Activated naive CD8-positive, alpha-beta T cell treated with anti-CD3 and anti-CD28 coated beads, Interleukin-2, amount 10 ng/mL, durations not matched to agents 7 days and 5 days (primary cell): ENCODE measurements around the gene SMR3B. TPM values are rescaled to one million over a fixed set of nuclear protein-coding genes. Genes with fewer than 3 reads are reported as not detected.

Experiments used
- ATAC-seq: fragments of 150-1000 bp; cut with Tn5 transposase; one replicate; pipeline ENCODE4 v1.10.0; 2021; ENCODE audit warnings: low read depth, moderate library complexity
- POLR2A ChIA-PET: fragments of 350-600 bp; sonication (Branson Sonifier 250); formaldehyde crosslinking; loops from one replicate; lab custom pipeline; 2021; ENCODE audit warnings: antibody characterized with exemption; lab: Charles Lee
- DNase-seq: peaks from one replicate; pipeline ENCODE4 v3.0.0; 2021
- H3K27ac Mint-ChIP-seq: one replicate; pipeline ENCODE4 v1.8.0; 2022; ENCODE audit warnings: mild to moderate bottlenecking, mixed read lengths
- H3K27me3 Mint-ChIP-seq: one replicate; pipeline ENCODE4 v1.8.0; 2022; ENCODE audit warnings: mild to moderate bottlenecking, moderate library complexity, mixed read lengths
- H3K36me3 Mint-ChIP-seq: one replicate; pipeline ENCODE4 v1.8.0; 2021; ENCODE audit warnings: mild to moderate bottlenecking, mixed read lengths
- H3K4me1 Mint-ChIP-seq: one replicate; pipeline ENCODE4 v1.8.0; 2021; ENCODE audit warnings: mixed read lengths
- H3K4me3 Mint-ChIP-seq: one replicate; pipeline ENCODE4 v1.8.0; 2022; ENCODE audit warnings: mild to moderate bottlenecking, moderate library complexity, mixed read lengths
- H3K9me3 Mint-ChIP-seq: one replicate; pipeline ENCODE4 v1.8.0; 2021; ENCODE audit warnings: mixed read lengths
- total RNA-seq, 2 experiments: library from RNA; stranded (reverse); gene quantifications; one replicate each; pipeline ENCODE4 v1.2.3, GENCODE V29; 2021

Gene SMR3B
- total RNA-seq, 2 experiments from 2014 or later = not detected

DNA sequence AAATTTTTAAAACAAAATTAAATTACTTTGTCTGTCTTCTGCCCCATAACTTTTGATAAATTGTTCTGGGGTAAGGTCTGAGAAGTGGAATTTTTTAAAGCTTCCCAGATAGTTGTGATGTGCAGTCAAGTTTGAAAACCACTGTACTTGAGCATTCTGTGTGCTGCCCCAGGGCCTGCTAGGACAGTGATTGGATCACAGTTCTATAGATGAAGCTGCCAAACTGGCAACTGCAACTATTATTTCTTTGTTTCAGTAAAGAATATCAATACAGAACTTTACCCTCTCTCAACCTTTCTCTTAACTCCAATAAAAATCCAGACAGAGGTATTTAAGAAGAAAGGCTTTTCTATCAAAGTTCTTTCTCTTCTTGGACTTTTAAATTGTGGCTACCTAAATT lies 14.6 kb downstream of the SMR3B start, which contains the start of gene OPRPN:
Gene OPRPN, plus strand, starts transcription at position 361 of the 400 bp plus-strand sequence. CDS start 1,346 bp downstream, outside the sequence.
- no peaks in the 10 kb centered on the region for H3K9me3 Mint-ChIP-seq

DNA sequence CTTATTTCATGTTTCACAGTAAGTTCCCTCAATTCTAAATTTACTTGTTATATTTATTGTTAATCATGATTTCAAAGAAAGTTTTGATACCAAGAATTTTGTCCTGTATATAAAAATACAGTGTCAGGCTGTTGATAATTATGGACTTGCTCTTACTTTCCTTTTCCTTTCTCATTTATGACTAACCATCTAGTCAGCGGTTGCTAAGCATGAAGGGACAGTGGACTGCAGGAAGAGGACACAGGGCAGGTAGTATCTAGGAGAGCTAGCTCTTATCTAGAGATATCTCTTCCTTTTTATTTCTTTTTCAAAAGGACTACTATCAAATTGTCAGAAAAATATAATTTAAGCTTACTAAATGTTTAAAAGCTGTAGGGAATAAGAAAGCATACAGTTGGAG lies 16.4 kb downstream of the SMR3B start:
- POLR2A ChIA-PET = no interaction called here

More for the DNA sequence above, 14.6 kb downstream of the SMR3B start, which contains the start of gene OPRPN:
- H3K27ac Mint-ChIP-seq = no peak within 1 kb of the TSS
- H3K4me1 Mint-ChIP-seq = no peaks in the 10 kb centered on the region
- DNase-seq = no peak
- no peaks in the 10 kb centered on the region for H3K27me3 Mint-ChIP-seq
- no peaks in the 10 kb centered on the region for H3K36me3 Mint-ChIP-seq
- ATAC-seq = no peak
- POLR2A ChIA-PET = no interaction called here
- no peak within 1 kb of the TSS for H3K4me3 Mint-ChIP-seq

DNA sequence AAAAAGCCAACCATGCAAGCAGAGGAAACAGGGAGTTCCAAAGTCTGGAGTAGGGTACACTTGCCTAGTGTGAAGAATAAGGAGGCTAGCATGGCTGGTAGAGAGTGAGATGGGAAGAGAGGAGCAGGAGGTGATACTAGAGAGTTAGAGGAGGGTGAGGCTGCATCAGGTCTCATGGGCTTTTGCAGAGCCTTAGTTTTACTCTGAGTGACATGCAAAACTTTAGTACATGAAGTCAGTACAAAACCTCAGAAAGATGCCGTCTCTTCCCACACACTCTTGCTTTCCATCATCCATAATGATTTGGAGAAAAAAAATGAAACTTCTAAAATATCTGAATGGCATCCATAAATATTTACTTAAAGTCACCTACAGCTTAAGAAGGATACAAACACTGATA lies 19.8 kb downstream of the SMR3B start:
- no peaks in the 10 kb centered on the region for H3K36me3 Mint-ChIP-seq
- no peak for ATAC-seq
- POLR2A ChIA-PET = no interaction called here
- no peaks in the 10 kb centered on the region for H3K4me1 Mint-ChIP-seq
- no peaks in the 10 kb centered on the region for H3K27me3 Mint-ChIP-seq
- H3K9me3 Mint-ChIP-seq = no peaks in the 10 kb centered on the region
- no peak for DNase-seq
- H3K27ac Mint-ChIP-seq = no peak overlapping the region
- no peak overlapping the region for H3K4me3 Mint-ChIP-seq

More for the DNA sequence above, 16.4 kb downstream of the SMR3B start:
- no peaks in the 10 kb centered on the region for H3K4me1 Mint-ChIP-seq
- H3K27ac Mint-ChIP-seq = no peak overlapping the region
- no peaks in the 10 kb centered on the region for H3K27me3 Mint-ChIP-seq
- H3K36me3 Mint-ChIP-seq = no peaks in the 10 kb centered on the region
- no peak for ATAC-seq
- no peak overlapping the region for H3K4me3 Mint-ChIP-seq
- no peaks in the 10 kb centered on the region for H3K9me3 Mint-ChIP-seq
- DNase-seq = no peak

DNA sequence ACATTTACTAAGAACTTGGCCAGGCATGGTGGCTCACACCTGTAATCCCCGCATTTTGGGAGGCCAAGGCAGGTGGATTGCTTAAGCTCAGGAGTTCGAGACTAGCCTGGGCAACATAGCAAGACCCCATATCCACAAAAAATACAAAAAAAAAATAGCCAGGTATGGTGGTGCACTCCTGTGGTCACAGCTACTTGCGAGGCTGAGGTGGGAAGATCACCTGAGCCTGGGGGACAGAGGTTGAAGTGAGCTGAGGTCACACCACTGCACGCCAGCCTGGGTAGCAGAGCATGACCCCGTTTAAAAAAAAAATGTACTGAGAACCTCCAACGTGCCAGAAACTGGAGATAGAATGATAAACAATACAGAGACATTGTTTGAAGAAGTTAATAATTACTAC lies 22.8 kb downstream of the SMR3B start:
- ATAC-seq = no peak
- Mint-ChIP-seq H3K27ac (no peak overlapping the region), H3K9me3 (no peaks in the 10 kb centered on the region), H3K4me3 (no peak overlapping the region), H3K27me3 (no peaks in the 10 kb centered on the region), H3K4me1 (no peaks in the 10 kb centered on the region), H3K36me3 (no peaks in the 10 kb centered on the region)
- POLR2A ChIA-PET = no interaction called here
- no peak for DNase-seq

DNA sequence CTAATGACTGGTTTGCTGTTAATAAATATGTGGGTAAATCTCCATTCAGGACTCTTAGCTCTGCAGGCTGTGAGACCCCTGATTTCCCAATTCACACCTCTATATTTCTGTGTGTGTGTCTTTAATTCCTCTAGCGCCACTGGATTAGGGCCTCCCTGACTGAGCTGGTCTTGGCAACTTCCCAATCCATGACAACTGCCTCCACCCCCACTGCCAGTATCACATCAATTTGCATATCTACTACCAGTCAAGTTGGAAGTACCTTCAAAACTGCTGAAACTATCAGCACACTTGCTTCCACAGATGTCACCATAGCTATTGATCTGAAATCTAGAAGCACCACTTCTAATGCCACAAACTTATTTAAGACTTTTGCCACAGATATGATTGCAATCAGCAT lies 42.4 kb downstream of the SMR3B start:
- POLR2A ChIA-PET = no interaction called here
- no peaks in the 10 kb centered on the region for H3K4me1 Mint-ChIP-seq
- H3K36me3 Mint-ChIP-seq = no peaks in the 10 kb centered on the region
- no peak overlapping the region for H3K4me3 Mint-ChIP-seq
- H3K27ac Mint-ChIP-seq = no peak overlapping the region
- peaks cover 2% of the 10 kb centered on the region for H3K9me3 Mint-ChIP-seq
- H3K27me3 Mint-ChIP-seq = no peaks in the 10 kb centered on the region
- DNase-seq (no peak), ATAC-seq (no peak)

DNA sequence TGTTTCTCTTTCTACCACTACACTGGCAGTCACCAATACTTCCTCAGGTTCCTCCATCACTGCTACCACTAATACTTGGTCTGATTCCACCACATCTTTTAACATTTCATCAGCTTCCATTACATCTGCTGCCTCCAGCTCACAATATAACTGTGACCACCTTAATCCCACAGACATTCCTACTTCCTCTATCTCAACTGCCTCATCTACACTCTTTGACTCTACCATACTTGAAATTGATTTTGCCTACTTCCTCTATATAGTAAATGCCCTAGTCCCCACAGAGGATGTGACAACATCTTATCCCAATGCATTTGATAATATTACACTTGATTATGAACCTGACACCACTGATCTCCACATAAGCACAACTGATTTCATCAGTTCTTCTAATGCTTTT lies 43.9 kb downstream of the SMR3B start:
- DNase-seq (no peak), ATAC-seq (no peak)
- Mint-ChIP-seq H3K4me3 (no peak overlapping the region), H3K9me3 (peaks cover 2% of the 10 kb centered on the region), H3K36me3 (no peaks in the 10 kb centered on the region), H3K27ac (no peak overlapping the region), H3K27me3 (no peaks in the 10 kb centered on the region), H3K4me1 (no peaks in the 10 kb centered on the region)
- POLR2A ChIA-PET = no interaction called here

DNA sequence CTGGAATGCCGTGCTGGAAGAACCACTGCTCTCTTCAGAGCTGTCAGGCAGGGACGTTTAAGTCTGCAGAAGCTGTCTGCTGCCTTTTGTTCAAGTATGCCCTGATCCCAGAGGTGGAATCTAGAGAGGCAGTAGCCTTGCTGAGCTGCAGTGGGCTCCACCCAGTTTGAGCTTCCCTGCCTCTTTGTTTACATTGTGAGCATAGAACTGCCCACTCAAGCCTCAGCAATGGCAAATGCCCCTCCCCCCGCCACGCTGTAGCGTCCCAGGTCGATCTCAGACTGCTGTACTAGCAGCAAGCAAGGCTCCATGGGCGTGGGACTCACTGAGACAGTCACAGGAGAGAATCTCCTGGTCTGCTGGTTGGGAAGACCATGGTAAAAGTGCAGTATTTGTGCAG lies 54.3 kb downstream of the SMR3B start:
- Mint-ChIP-seq H3K9me3 (peaks cover 4% of the 10 kb centered on the region), H3K27me3 (no peaks in the 10 kb centered on the region), H3K27ac (no peak overlapping the region), H3K4me3 (no peak overlapping the region), H3K4me1 (no peaks in the 10 kb centered on the region), H3K36me3 (peaks cover 1% of the 10 kb centered on the region)
- POLR2A ChIA-PET = no interaction called here
- DNase-seq (no peak), ATAC-seq (no peak)

Other genes with a start within 250 kb of the SMR3B start
- gene PRR27, start 228.9 kb upstream of the SMR3B start, total RNA-seq = not detected
- not detected for gene ODAM, start 187.4 kb upstream of the SMR3B start, total RNA-seq
- not detected for gene FDCSP, start 157.0 kb upstream of the SMR3B start, total RNA-seq
- not detected for gene CSN3, start 140.5 kb upstream of the SMR3B start, total RNA-seq
- gene CABS1, start 48.1 kb upstream of the SMR3B start, total RNA-seq = not detected
- not detected for gene SMR3A, start 22.4 kb upstream of the SMR3B start, total RNA-seq
- not detected for gene OPRPN, start 14.8 kb downstream of the SMR3B start, total RNA-seq
- gene MUC7, start 89.1 kb downstream of the SMR3B start, total RNA-seq = not detected
- gene AMTN, start 135.4 kb downstream of the SMR3B start, total RNA-seq = not detected
- not detected for gene AMBN, start 209.1 kb downstream of the SMR3B start, total RNA-seq
- not detected for gene ENAM, start 245.6 kb downstream of the SMR3B start, total RNA-seq